ENCODE results near the gene SGK2.

The SGK2 gene

DNA sequence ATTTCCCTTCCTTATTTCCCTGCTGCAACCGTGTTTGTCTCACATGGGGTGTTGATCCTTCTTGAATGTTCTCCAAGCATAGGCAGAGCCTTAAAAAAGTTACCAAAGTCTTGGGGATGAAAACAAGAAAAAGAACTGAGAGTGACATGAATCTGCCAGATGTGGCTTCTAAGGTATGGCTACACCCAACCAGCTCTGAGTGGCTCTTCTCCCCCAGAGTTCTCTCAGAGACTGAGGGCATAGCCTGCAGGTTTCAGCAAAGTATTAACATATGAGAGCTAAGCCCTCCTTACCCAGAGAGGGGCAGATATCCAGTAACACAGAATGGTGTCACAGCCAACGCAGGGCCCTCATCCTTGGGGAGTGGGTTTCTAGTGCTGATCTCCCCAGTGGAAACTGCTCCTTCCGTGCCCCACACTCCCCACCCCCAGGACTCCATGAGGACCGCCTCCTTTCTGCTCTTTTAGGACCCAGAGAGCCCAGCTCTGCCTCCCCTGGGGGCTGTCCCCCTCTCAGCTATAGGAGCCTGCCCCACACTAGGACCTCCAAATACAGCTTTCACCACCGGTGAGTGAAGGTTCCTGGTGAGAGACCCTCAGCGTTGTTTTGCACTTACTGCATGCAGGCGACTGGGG is 23.3 kb upstream of the SGK2 start:
- no peak overlapping the region for H3K27ac ChIP-seq
- H3K4me3 ChIP-seq = no peak overlapping the region

DNA sequence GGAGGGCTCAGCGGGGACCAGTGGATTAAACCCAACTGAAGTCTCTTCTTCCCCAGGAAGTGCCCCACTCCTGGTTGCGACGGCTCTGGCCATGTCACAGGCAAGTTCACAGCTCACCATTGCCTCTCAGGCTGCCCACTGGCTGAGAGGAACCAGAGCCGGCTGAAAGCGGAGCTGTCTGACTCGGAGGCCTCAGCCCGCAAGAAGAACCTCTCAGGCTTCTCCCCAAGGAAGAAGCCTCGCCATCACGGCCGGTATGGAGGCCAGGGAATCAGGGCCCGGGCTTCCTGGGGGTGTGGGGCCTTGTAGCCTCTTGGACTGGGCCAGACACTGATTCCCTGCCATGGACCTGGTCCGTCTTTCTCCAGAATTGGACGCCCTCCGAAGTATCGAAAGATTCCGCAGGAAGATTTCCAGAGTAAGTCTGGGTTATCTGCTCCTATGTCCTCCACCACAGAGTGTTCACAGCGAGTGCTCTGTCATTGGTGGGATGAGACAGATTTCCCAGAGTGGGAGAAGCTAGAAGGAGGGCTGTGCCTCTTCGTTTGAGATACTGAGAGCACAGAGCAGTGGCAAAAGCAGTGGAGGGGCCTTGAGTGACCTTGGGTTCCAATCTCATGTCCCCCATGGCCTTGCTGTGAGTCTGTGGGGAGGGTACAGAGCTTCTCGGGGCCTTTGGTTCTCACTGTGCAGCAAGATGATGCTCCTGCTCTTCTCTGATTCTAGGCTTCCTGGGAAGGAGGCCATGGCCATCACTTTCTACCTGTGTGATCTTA is 22.6 kb upstream of the SGK2 start:
- Histone ChIP-seq H3K4me3 (no peak overlapping the region), H3K27ac (no peak overlapping the region)

DNA sequence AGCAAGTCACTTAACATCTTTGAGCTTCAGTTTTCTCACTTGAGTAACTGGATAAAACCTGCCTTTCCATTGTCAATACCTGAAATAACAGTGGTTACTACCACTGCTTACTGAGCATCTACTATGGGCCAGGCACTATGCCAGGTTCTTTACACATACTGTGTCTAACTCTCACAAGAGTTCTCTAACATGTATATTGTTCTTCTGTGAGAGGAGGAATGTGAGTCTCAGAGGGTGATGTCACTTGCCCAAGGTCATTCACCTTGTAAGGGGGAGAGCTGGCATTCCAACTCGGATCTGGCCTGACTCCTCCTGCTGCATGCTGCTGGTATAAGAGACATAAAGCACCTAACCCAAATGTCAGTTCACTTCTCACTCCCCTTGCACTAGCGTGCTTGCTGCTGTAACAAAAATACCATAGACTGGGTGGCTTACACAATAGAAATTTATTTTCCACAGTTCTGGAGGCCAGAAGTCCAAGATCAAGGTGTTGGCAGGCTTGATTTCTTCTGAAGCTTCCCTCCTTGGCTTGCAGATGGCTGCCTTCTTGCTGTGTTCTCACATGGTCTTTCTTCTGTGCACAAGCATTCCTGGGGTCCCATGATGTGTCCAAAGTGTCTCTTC is 21.9 kb upstream of the SGK2 start:
- no peak overlapping the region for H3K4me3 ChIP-seq
- H3K27ac ChIP-seq = no peak overlapping the region

DNA sequence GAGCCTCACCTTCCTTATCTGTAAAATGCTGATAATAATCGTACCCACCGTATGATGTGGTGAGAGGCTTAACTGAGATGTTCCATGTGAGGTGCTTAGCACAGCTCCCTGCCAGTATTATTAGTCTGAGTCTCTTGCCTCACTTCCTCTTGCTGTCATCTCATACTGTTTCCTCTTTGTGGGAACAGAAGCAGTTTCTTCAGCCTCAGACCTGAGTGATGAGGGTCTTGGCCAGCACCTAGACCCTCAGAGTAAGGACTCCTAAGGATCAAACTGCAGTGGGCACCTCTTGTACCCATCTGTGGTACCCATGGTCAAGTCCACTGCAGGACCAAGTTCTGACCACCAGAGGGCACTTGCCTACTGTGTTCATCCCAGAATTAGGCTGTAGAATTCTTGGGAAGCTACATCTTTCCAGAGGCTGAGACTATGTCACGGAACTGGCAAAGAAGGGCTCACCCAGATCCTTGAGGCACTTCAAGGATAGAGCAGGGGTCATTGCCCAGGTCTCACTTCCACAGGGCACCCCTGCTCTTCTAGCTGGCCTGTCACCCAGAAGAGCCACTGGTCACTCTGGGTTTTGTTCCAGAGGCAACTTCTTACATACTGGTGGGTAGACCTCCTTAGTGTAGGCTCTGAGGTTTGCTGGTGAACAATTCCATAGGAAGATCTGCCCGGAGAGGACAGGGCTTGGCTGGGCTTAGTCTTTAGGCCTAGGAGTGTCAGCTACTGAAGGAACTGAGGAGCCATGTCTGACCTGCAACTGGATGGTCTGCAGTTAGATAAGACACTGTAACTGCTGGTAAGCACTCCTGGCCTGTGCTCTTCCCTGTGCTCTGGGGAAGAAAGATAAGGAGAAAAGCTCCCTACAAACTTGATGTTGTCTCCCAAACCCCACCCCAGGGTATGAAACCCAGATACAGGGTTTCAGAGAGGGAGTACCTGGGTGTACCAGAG is 20.6 kb upstream of the SGK2 start:
- Histone ChIP-seq H3K27ac (no peak overlapping the region), H3K4me3 (no peak overlapping the region)

DNA sequence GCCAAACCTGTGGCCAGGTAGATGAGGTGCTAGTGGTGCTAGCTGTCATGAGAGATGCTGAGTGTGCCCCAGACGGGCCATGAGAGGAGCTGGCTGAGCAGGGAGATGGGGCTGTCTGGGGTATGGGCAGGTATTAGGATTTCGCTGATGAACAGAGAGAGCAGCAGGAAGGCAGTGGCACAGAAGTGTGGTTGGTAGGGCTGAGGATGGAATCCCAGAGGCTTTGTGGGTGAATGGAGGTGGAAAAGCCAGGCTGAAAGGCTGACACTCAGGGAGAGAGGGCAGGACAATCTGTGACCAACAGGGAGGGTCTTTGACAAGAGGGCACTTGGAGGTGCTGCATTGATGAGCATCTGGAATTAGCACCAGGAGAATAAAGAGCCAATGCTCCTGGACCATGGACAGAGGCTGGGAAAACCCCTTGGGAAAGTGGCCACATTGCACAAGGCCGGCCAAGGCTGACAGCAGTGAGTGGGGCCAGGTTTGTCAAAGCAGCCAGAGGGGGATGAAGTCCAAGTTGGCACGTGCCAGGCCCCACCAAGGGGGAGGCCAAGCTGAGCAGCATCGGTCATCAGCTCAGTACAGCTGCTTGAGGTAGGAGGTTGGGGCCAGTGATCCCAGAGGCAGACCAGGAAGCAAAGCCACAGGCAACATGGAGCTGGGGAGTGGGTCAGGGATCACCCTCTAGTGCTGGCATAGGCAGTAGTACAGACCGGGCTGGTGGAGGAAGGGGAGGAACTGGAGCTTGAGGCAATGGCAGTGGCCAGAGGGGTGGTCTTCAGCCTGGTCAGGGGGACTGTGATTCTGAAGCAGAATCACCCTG is 19.7 kb upstream of the SGK2 start:
- H3K27ac ChIP-seq = no peak overlapping the region

DNA sequence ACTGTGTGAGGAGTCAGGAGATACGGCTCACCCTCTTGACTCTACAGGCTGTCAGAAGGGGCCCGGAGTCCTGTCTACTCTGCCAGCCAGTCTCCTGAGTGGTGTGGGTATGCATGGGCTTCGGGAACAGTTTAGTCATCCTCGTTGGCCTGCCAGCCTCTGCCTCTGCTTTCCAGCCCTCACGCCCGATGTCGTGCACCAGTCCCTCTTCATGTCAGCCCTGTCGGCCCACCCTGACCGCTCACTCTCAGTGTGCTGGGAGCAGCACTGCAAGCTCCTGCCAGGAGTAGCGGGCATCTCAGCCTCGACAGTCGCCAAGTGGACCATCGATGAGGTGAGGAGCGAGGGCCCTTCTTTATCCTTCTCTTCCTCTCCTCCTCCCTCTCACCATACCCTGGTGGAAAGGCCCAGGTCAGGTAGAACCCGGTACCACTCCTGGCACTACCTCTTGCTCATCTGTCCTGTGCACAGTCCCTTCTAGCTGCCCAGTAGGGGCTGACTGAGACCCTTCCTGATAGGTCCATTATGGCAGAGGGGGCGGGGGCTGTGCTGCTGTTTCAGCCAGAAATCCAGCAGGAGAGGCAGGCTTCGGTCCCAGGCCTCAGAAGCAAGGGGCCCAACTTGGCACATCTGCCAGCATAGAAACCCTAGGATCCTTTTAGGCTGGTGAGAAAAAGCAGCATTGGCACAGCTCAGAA is 18.7 kb upstream of the SGK2 start:
- Histone ChIP-seq H3K4me3 (no peak overlapping the region), H3K27ac (no peak overlapping the region)

More for the DNA sequence above, 19.7 kb upstream of the SGK2 start:
- no peak overlapping the region for H3K4me3 ChIP-seq

DNA sequence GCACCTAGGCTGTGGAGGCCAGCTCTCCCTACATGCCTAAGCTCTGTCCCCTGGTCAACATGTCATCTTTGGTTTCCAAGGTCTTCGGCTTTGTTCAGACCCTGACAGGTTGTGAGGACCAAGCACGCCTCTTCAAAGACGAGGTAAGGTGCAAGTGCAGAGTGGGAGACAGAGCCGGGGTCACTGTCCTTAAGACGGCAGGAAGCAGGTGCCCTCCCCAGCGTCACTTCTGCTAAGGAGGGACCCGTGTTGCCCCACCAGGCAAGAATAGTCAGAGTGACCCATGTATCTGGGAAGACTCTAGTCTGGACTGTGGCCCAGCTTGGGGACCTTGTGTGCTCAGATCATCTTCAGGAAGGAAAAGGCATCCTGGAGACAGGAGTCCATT is 18.2 kb upstream of the SGK2 start:
- Histone ChIP-seq H3K4me3 (no peak overlapping the region), H3K27ac (no peak overlapping the region)

DNA sequence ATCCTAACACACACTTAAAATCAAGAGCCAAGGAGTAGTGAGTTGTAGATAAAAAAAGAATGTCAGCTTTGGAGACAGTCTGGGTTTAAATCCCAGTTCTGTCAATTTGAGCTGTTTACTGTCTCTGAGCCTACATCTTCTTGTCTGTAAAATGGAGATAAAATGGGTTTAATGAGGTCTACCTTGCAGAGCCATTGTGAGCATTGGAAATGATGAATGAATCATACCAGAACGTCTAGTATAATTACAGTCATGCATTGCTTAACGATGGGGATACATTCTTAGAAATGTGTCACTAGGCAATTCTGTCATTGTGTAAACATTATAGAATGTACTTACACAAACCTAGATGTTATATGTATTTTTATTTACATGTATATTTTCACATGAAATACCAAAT is 17.6 kb upstream of the SGK2 start:
- H3K4me3 ChIP-seq = no peak overlapping the region
- no peak overlapping the region for H3K27ac ChIP-seq

DNA sequence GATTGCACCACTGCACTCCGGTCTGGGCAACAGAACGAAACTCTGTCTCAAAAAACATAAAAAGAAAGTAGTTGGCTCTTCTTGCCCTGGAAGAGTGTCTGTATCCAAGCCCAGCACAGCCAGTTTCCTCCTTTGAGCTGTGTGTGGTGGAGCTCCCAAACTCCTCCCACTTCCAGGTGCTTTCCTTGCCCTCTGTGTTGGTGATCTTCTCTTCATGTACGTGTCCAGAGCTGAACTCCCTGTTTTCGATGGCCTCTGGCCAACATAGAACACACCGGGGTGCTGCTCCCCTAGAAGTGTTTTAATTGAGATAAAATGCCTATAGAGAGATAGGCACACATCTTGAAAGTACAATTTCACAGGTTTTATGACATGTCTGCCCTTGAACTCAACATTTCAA is 16.7 kb upstream of the SGK2 start:
- no peak overlapping the region for H3K27ac ChIP-seq
- H3K4me3 ChIP-seq = no peak overlapping the region

DNA sequence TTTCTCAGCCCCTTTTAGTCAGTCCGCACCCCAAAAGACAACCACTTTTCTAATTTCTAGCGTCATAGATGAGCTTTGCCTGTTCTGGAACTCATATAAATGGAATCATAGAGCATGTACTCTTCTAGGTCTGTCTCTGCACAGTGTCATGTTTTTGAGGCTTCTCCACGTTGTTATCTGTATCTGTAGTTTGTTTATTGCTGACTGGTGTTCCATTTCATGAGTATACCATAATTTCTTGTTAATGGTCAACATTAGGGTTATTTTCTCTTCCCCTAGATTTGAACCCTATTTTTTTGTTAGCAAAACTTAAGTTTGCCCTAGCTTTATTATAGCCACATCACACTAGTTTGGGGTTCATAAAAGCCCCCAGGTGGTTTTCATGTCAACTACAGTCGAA is 16.2 kb upstream of the SGK2 start:
- H3K27ac ChIP-seq = no peak overlapping the region
- H3K4me3 ChIP-seq = no peak overlapping the region

DNA sequence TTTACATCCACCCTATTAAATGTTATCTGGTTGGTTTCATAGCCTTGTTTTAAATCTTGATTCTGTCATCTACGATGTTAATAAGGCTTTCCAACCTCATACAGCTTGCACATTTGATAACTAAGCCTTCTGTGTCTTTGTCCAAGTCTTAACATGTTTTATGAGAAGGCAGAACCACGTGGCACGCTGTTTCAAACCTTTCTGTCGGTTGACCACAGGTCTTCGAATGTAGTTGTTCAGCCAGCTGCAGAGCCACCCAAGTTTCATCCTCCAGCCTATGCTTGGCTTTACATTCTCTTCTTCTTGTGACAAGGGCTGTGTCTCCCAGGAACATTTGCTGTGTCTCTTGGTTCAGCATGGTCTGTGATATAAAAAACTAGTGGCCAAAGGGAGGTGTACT is 15.7 kb upstream of the SGK2 start:
- Histone ChIP-seq H3K4me3 (no peak overlapping the region), H3K27ac (no peak overlapping the region)

DNA sequence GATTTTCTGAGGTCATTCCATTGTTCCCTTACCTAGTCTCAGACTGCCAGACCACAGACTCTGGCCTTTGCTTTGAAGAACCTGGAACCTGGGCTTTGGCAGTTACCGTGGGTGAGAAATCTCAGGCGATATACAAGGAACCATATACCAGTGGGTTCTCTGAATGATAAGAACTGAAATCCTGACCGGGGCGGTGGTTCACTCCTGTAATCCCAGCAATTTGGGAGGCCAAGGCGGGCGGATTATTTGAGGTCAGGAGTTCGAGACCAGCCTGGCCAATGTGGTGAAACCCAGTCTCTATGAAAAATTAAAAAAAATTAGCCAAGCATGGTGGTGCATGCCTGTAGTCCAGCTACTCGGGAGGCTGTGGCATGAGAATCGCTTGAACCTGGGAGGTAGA is 14.3 kb upstream of the SGK2 start:
- H3K27ac ChIP-seq = no peak overlapping the region
- H3K4me3 ChIP-seq = no peak overlapping the region

DNA sequence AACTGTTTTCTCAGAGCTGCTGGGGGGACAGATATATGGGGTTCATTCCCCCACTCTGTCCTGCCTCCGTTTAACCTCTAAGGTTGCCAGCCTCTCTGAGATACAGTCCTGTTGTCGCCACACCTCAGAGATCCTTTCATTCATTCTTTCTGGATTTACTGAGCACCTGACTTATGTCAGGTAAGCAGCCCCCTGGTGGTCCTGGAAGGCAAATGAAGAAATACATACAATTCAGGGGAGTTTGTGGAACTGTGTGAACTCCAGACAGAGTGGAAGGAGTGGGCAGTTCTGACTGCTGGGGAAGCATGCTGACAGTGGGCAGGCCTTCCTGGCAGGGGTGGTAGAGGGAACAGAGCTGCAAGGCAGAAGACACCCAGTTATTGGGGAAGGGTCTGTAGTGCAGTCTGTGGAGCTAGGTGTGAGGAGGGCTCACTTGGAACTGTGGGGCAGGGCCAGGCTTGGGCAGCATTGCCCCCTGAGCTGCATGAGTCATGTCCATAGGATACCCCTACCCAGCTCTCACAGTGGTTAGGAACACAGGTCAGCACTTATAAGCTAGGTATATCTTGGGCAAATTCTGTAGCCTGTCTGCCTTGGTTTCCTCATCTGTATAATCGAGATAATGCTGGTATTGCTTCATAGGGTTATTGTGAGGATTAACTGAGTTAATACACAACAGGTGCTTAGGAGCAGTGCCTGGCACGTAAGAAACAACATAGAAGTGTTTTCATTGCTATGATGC is 12.8 kb upstream of the SGK2 start:
- H3K4me3 ChIP-seq = no peak overlapping the region
- no peak overlapping the region for H3K27ac ChIP-seq

DNA sequence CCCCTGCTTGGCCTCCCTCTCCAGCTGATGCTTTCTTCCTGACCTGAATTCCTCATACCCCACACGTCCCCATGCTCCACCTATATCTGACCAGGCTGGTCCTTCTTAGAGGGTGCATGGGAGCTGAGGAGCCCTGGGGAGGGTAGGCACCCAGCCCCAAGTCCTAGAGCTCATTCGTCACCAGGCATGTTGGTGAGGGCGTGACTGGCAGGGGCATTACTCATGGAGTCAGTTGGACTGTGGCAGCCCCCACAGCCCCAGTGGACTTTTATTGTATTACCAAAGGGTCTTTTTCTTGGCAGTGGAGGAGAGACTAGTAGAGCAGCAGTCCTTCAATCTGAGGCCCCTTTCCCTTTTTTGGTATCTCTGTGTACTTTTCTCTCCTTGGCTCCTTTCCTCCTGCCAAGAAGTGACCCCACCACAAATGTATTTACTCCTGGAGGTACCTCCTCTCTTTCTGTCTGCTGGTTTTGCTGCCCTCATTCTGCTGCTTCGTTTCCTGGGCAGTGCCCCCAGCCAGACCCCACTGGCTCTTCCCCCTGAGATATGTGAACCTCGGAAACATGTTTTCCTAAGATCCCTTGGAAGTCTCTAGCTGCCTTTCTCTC is 10.4 kb upstream of the SGK2 start:
- no peak overlapping the region for H3K4me3 ChIP-seq
- H3K27ac ChIP-seq = no peak overlapping the region

DNA sequence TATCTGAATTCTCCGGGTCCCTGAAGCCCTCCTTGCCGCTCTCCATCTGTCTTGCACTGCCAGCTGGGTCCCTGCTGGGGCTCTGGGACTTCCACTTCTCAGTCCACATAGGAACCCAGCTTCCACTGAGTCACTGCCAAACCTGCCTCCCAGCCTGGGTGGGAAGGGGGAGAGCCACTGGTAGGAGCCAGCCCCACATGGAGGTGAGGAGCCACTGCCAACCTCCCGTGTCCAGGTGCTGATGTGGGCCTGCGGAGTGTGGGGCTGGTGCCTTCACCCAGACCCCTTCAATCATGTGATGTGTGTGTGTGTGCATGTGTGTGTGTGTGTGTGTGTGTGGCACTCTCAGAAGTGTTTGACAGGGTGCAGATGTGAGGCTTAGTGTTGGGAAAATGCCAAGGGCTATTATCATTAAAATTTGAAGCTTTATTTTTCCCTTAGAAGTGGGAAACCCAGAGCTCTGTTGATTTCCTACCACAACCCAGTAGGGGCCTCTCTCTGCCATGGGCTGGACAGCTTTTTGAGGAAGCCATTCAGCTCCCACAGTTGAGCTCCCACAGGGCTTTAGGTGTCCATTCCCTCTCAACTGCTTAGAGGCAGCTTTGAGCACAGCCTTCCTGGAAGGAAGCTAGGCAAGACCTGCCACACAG is 9.3 kb upstream of the SGK2 start:
- Histone ChIP-seq H3K4me3 (no peak overlapping the region), H3K27ac (no peak overlapping the region)

DNA sequence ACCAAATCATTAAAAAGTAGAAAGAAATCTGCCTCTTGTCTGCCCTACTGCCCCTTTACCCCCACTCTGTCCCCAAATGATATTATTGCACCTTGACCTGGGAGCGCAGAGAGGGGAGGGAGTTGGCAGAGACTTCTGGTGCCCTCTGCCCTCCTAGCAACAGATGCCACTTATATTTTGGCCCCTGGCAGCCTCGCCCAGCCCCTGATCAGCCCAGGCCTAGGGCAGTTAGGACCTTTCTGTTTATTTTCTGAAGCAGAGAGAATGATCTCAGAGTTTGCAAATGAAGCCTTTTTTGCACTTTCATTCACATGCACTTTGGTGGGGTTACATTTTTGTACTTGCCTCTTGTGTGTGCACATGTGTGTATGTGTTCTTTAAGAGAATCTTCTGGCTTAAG is 8.4 kb upstream of the SGK2 start:
- no peak overlapping the region for H3K4me3 ChIP-seq
- no peak overlapping the region for H3K27ac ChIP-seq

DNA sequence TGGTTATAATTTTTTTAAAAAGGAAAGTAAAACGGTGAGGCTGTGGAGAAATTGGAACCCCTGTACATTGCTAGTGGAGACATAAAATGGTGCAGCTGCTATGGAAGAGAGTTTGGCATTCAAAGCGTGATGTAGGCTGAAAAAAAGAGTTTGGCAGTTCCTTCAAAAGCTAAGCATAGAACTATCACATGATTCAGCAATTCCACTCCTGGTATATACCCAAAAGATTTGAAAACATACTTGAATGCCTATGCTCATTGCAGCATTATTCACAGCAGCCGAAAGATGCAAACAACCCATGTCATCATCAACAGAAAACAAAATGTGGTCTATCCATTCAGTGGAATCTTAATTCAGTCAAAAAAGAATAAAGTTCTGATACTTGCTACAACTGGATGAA is 4.5 kb upstream of the SGK2 start:
- Histone ChIP-seq H3K4me3 (no peak overlapping the region), H3K27ac (no peak overlapping the region)
